MM.1S (cell line): ENCODE results near the gene CD47.

Source experiments
- DNase-seq: peaks from one replicate; pipeline ENCODE4 v3.0.0-alpha.2; 2015
- H2AFZ ChIP-seq: fragments of 300-600 bp; sonication (generic); 2 replicates; pipeline ENCODE4 v1.6.0; 2016; ENCODE audit warnings: antibody characterized with exemption, low read length
- H3F3A ChIP-seq: fragments of 300-600 bp; sonication (generic); 2 replicates; pipeline ENCODE4 v1.6.1; 2016; ENCODE audit warnings: mild to moderate bottlenecking, antibody characterized with exemption, low read length, moderate library complexity, mixed read lengths; ENCODE audit not compliant: insufficient read depth
- H3K27ac ChIP-seq: fragments of 300-600 bp; sonication (generic); 2 replicates; pipeline ENCODE4 v1.5.1; 2016; ENCODE audit warnings: mild to moderate bottlenecking, low read length
- H3K27me3 ChIP-seq: fragments of 300-600 bp; sonication (generic); replicated peaks from 2 replicates; pipeline ENCODE4 v1.6.0; 2016; ENCODE audit warnings: low read length; ENCODE audit not compliant: insufficient read depth
- H3K36me3 ChIP-seq: fragments of 300-600 bp; sonication (generic); replicated peaks from 2 replicates; pipeline ENCODE4 v1.6.1; 2016; ENCODE audit warnings: mild to moderate bottlenecking, low read length, mixed read lengths; ENCODE audit not compliant: insufficient read depth
- H3K4me1 ChIP-seq: fragments of 300-600 bp; sonication (generic); 2 replicates; pipeline ENCODE4 v1.6.1; 2016; ENCODE audit warnings: low read length, mixed read lengths
- H3K4me2 ChIP-seq: fragments of 300-600 bp; sonication (generic); 2 replicates; pipeline ENCODE4 v1.6.0; 2016; ENCODE audit warnings: low read depth, low read length
- H3K4me3 ChIP-seq: fragments of 300-600 bp; sonication (generic); 2 replicates; pipeline ENCODE4 v1.5.1; 2016; ENCODE audit warnings: low read length, mixed read lengths
- H3K79me2 ChIP-seq: fragments of 300-600 bp; sonication (generic); 2 replicates; pipeline ENCODE4 v1.6.1; 2016; ENCODE audit warnings: mixed run types, low read length, mixed read lengths
- H3K9ac ChIP-seq: fragments of 300-600 bp; sonication (generic); 2 replicates; pipeline ENCODE4 v1.6.1; 2016; ENCODE audit warnings: low read length, mixed read lengths
- H3K9me2 ChIP-seq: fragments of 300-600 bp; sonication (generic); replicated peaks from 2 replicates; pipeline ENCODE4 v1.6.1; 2016; ENCODE audit warnings: mild to moderate bottlenecking, low read length, mixed read lengths; ENCODE audit not compliant: insufficient read depth
- H3K9me3 ChIP-seq: fragments of 300-600 bp; sonication (generic); replicated peaks from 2 replicates; pipeline ENCODE4 v1.6.1; 2016; ENCODE audit warnings: mild to moderate bottlenecking, low read length, mixed read lengths; ENCODE audit not compliant: insufficient read depth
- H4K20me1 ChIP-seq: fragments of 300-600 bp; sonication (generic); 2 replicates; pipeline ENCODE4 v1.6.1; 2016; ENCODE audit warnings: mild to moderate bottlenecking, low read length, moderate library complexity, mixed read lengths; ENCODE audit not compliant: insufficient read depth
- CTCF ChIP-seq: fragments of 300-600 bp; sonication (generic); IDR thresholded peaks from 2 replicates; pipeline ENCODE4 v1.5.1; 2016; ENCODE audit warnings: antibody characterized with exemption, low read length, mixed read lengths
- EZH2 ChIP-seq: fragments of 300-600 bp; sonication (generic); optimal IDR thresholded peaks from 2 replicates; pipeline ENCODE3; 2017; ENCODE audit warnings: low read depth, mild to moderate bottlenecking, antibody characterized with exemption, low read length, mixed read lengths
- EZH2phosphoT487 ChIP-seq: fragments of 300-600 bp; sonication (generic); IDR thresholded peaks from 2 replicates; pipeline ENCODE4 v1.6.1; 2018; ENCODE audit warnings: antibody characterized with exemption, low read length

Gene CD47

GRCh38 chr3:108127301-108127988, 36.6 kb upstream of the CD47 start:
- Histone ChIP-seq H3K79me2 (no peaks in the 10 kb centered on the region), H4K20me1 (no peaks in the 10 kb centered on the region), H3K9me2 (no peaks in the 10 kb centered on the region), H3F3A (peaks cover 27% of the 10 kb centered on the region), H3K27me3 (no peaks in the 10 kb centered on the region), H3K9ac (no peak overlapping the region), H3K9me3 (no peaks in the 10 kb centered on the region), H3K4me2 (peak overlapping the region; percentile 61), H3K4me1 (peaks cover 33% of the 10 kb centered on the region), H3K36me3 (no peaks in the 10 kb centered on the region), H2AFZ (peak overlapping the region; percentile 56), H3K4me3 (peak overlapping the region; percentile 1; the same call in 1 of the 2 replicates), H3K27ac (peak overlapping the region; percentile 20; the same call in 1 of the 2 replicates)
- DNase-seq: peak; percentile 36
- TF ChIP-seq EZH2phosphoT487 (no peak), CTCF (no peak), EZH2 (no peak)

GRCh38 chr3:108126348-108126747, 35.5 kb upstream of the CD47 start:
- H3K27ac ChIP-seq: peak overlapping the region; percentile 92
- H3K9me2 ChIP-seq: no peaks in the 10 kb centered on the region
- H3K79me2 ChIP-seq: no peaks in the 10 kb centered on the region
- H3K4me3 ChIP-seq: peak overlapping the region; percentile 55
- H3K27me3 ChIP-seq: no peaks in the 10 kb centered on the region
- no peak for TF ChIP-seq EZH2phosphoT487
- no peak for TF ChIP-seq EZH2
- no peak for TF ChIP-seq CTCF
- DNase-seq: no peak
- peak overlapping the region; percentile 79; the same call in 1 of the 2 replicates for H3K9ac ChIP-seq
- no peaks in the 10 kb centered on the region for H3K36me3 ChIP-seq
- peaks cover 27% of the 10 kb centered on the region for H3F3A ChIP-seq
- peaks cover 33% of the 10 kb centered on the region for H3K4me1 ChIP-seq
- H2AFZ ChIP-seq: peak overlapping the region; percentile 48; the same call in 1 of the 2 replicates
- H3K9me3 ChIP-seq: no peaks in the 10 kb centered on the region
- H4K20me1 ChIP-seq: no peaks in the 10 kb centered on the region
- peak overlapping the region; percentile 78; the same call in 1 of the 2 replicates for H3K4me2 ChIP-seq

- H3K9me2 ChIP-seq: no peaks in the 10 kb centered on the region
- peak overlapping the region; percentile 79 for H3K9ac ChIP-seq
- peaks cover 27% of the 10 kb centered on the region for H3F3A ChIP-seq
- H2AFZ ChIP-seq: peak overlapping the region; percentile 56
- H3K79me2 ChIP-seq: no peaks in the 10 kb centered on the region
- peak overlapping the region; percentile 78 for H3K4me2 ChIP-seq
- peaks cover 33% of the 10 kb centered on the region for H3K4me1 ChIP-seq
- H4K20me1 ChIP-seq: no peaks in the 10 kb centered on the region
- no peaks in the 10 kb centered on the region for H3K27me3 ChIP-seq
- no peaks in the 10 kb centered on the region for H3K36me3 ChIP-seq
- no peak for TF ChIP-seq EZH2
- TF ChIP-seq EZH2phosphoT487: no peak
- TF ChIP-seq CTCF: no peak
- H3K9me3 ChIP-seq: no peaks in the 10 kb centered on the region
- H3K4me3 ChIP-seq: peak overlapping the region; percentile 55
- H3K27ac ChIP-seq: peak overlapping the region; percentile 92
- DNase-seq: peak; percentile 93
These were observed 34.8 kb upstream of the CD47 start for GRCh38 chr3:108125550-108126071.
